Cardiac fibroblast (primary cell): ENCODE data around the gene NTN4.

Experiments
- DNase-seq, 2 donors: peaks; one replicate each; pipeline versions ENCODE4 v3.0.0 to v3.0.0-alpha.2; 2010; ENCODE audit warnings: low read depth in 2 of 2
- H3K4me3 ChIP-seq, 2 donors: replicated peaks in 1 of 2; 1 replicate in 1 of 2; 2 replicates in 1 of 2; pipeline ENCODE4 v1.5.1; 2011; ENCODE audit warnings: low read depth in 2 of 2, low read length in 2 of 2, mild to moderate bottlenecking in 2 of 2, moderate library complexity in 1 of 2
- CTCF ChIP-seq: IDR thresholded peaks from one replicate; pipeline ENCODE4 v1.5.1; 2011; ENCODE audit warnings: low read depth, mild to moderate bottlenecking, low read length, inconsistent platforms

The NTN4 gene

DNA sequence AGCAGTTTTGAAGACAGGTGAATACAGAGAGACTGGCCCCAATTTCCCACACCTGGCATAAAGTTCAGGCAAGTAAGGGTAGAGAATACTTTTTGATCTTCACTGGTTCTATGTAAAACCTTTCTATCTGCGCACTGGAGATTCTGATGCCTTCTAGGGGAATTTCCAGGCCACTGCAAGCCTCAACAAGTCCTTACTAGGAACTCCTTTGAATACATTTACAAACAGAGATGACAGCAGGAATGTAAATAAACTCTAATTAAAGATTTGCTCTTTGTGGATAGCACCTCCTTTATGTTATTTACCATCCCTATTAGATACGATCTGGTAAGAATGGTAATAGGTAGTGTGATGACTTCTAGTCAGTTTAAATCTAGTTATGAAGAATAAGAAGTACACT, 69.2 kb downstream of the NTN4 start:
- DNase-seq, result no peak
- no peak overlapping the region for H3K4me3 ChIP-seq
- no peak for TF ChIP-seq CTCF

- no peak for DNase-seq
- TF ChIP-seq CTCF, result no peak
- H3K4me3 ChIP-seq, result no peak overlapping the region
Observed at GRCh38 chr12:95720146-95720545, 70.4 kb downstream of the NTN4 start.

DNA sequence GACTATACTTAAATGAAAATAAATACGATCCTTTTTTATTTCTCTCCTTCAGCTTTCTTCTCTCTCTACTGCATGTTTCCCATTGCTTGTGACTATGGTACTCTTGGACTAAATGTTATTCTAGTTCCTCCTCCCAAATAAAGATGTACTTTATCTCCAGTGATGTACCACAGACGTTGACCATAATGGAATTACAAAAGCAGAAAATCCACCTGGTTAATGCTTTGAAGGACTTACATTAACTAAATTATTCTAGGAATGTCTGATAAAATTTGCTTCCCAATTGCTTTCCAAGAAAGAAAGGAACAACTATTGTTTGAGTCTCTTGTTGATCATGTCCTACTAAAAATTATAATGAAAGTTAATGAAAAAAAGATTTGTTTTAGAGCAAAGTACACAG, 71.8 kb downstream of the NTN4 start:
- no peak overlapping the region for H3K4me3 ChIP-seq
- DNase-seq, result no peak
- no peak for TF ChIP-seq CTCF

DNA sequence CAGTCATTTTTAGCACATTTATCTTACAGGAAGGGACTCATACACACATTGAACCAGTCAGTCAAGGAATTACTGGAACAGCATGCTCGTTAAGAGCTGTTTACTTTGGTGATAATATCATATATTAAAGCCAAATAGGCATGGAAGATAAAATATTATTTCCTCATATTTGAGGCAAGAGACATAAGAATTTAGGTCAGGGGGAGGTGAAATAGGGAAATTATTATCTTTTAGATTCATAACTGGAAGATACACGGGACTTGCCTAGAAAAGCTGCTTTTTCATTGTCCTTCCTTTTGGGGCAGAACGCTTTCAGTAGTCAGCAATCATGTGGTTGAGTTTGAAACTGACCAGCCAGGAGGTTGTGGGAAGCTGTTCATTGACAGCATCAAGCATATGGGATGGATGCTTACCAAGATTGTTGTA, 72.5 kb downstream of the NTN4 start:
- H3K4me3 ChIP-seq, result no peak overlapping the region
- TF ChIP-seq CTCF, result no peak
- DNase-seq, result peak in 1 of 2 donors; percentile 19

- no peak for DNase-seq
- H3K4me3 ChIP-seq, result no peak overlapping the region
- TF ChIP-seq CTCF, result no peak
Observed at GRCh38 chr12:95717316-95717928, 73.1 kb downstream of the NTN4 start.

- no peak for TF ChIP-seq CTCF
- DNase-seq, result no peak
- H3K4me3 ChIP-seq, result no peak overlapping the region
Observed at GRCh38 chr12:95715177-95715576, 75.4 kb downstream of the NTN4 start.

DNA sequence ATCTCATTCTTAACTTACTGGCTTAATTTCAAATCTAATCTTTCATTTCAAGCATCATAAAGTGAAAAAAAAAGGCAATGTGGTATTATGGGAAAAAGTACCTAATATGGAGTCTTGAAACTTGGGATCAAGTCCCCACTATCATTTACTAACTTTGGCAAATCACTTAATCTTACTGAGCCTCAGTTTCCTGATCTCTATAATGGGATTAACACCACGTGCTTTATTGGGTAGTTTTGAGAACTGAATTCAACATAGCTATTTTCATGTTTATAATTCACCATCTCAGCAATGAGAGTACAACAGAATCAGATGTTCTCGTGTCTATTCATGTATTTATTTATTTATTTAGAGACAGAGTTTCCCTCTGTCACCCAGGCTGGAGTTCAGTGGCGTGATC, 78.3 kb downstream of the NTN4 start:
- H3K4me3 ChIP-seq, result no peak overlapping the region
- TF ChIP-seq CTCF, result no peak
- DNase-seq, result no peak
